HG03103 (cell line): ENCODE measurements around the gene MDP1.
"Not testable (repeated sequence)": the region's sequence is repeated elsewhere in the genome, so short reads cannot be mapped to it uniquely, and the experiment has no call there.

Experiments used
- ATAC-seq: cut with Tn5 transposase; IDR thresholded peaks from one replicate; pipeline ENCODE4 v1.9.1; 2021; ENCODE audit warnings: low read depth; ENCODE audit not compliant: unreplicated experiment

Gene MDP1

DNA sequence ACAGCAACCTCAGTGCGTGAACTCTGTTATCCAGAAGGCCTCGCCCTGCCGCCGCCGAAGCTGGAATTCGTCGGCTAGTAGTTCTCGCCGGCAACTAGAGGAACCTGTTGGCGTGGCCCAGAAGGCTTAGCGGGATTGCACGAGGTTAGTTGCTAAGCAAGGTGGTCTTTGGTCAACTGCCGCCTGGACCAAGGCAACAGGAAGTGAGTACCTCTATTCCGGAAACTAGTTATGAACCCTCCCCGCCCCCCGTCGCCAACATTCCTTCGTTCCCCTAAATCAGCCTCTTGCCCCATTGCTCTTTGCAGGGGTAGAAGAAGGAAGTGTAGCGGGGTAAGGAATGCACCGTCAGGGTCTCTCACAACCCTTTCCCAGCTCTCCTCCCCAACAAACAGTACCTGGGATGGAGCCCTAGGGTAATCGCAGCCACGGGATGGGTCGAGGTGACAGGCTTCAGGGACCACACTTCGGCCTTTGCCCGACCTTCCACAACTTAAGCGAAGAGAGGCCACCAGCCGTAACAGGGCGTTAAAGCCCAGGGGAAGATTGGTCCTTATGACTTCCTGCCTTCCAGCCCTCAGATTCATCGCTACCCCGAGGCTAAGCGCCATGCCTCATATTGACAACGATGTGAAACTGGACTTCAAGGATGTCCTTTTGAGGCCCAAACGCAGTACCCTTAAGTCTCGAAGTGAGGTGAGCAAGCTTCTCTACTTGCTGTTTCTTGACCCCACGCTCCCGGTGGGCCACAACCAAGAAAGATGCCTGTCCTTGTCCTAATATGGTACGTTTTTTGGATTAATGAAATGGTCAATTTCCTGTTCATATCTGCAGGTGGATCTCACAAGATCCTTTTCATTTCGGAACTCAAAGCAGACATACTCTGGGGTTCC lies 17.0 kb upstream of the MDP1 start, which contains the start of gene GMPR2:
Gene GMPR2 (plus strand): TSS at position 285 of the 893 bp plus-strand sequence. CDS start 325 bp downstream, at position 610.
- peak; percentile 37 for ATAC-seq

DNA sequence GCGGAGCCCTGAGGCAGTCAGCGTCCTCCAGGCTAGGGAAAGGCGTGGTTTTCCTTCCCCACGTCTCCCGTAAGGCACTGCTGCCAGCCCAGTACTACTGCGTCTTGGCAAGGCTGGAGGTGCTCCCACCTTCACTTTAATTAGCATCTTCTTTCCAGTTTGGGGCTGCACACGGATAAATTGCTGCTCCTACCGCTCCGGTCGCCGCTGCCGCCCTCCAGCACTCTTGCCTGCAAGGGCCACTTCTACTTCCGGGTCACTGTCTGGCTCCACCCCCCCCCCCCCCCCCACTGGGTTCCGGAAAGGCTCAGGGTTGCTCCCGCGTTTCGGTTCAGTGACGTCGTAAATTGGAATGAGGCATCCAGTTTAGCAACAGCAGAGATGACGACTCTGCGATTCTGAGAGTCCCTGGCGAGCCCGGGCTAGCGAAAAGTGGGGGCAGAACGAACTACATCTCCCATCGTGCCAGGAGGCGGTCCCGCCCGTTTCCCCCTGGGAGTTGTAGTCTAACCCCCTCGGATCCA lies 16.3 kb upstream of the MDP1 start, which contains the start of gene NEDD8:
Gene NEDD8 (minus strand): TSS at position 247 of the 524 bp plus-strand sequence. CDS start 100 bp downstream, at position 147.
- peak; percentile 63 for ATAC-seq

DNA sequence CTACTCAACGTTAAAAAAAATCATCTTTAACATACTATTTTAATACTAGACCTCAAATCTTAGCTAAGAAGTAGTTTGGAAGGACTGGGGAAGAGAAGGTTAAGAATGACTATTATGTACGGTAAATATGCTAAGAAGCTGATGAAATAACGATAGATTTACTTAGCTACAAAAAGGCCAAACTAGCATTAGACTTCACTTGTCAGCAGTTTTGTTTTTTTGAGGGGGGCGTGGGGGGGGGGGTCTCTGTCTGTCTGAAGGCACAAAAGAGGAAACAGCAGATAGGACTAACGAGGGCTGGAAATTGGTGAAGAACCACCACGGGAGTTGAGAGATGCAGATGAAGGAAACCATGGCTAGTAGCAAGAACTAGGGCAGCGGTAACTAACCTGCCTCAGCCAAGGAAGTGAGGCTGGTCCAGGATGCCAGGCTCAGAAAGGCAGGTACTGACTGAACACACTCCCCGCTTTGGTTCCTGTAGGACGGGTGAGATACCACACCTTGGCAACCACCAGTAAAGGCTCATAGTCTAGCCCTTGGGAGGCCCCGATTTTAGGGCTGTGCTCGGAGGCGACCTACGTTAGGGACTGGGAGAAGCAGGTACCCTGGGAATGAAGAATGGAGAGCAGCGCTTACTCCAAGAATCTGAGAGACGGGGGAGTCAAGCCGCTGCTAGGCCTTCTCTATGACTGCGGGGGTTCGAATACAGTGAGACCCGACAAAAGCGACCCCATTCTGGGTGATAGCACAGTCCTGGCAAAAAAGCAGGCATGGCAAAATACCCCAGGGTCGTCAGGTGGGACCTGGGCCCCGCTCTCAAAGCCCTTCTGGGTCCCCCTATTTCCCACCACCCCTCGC lies 15.6 kb upstream of the MDP1 start:
- peak; percentile 4 for ATAC-seq

DNA sequence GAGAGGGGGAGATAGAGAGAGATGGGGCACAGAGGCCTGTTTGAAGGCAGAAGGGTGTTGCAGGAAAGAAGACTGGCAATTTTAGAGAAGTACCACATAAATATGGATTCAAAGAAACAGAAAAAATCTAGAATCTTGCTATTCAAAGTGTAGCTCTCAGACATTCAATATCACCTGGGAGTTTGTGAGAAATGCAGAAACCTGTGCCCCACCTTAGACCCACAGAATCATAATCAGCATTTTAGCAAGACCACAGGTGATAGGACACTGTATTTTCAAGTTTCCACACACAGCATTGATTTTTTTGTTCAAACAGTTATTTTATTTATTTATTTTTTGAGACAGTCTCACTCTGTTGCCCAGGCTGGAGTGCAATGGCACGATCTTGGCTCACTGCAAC lies 13.0 kb upstream of the MDP1 start:
- ATAC-seq, result no peak

DNA sequence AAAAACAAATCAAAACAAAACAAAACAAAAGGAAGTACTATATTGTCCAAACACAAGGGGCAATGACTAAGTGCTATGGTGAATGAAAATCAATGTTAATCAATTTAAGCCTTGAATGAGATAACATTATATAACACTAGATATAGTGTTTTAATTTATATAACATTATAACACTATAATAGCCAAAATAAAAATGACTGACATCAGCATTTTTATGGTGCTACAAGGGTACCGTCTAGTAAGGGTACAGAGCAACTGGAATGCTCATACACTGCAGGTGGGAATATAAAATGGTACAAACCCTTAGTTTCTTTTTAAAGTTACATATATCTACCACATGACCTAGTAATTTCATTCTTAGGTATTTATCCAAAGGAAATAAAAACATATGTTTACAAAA lies 10.6 kb upstream of the MDP1 start:
- ATAC-seq, result no peak

DNA sequence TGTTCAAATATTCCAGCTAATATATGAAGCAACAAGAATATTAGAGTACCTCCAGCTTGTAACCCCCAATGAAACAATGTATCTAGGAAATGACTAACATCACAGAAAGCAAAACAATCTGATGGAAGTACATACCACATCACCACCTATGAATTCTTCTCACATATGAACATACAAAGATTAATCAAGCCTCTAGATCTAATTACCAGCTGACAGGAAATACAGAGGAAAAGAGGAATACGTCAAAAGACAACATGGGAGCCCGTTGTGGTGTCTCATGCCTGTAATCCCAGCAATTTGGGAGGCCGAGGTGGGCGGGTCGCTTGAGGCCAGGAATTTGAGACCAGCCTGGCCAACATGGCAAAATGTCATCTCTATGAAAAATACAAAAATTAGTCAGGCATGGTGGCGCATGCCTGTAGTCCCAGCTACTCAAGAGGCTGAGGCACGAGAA lies 8.8 kb upstream of the MDP1 start:
- no peak for ATAC-seq

DNA sequence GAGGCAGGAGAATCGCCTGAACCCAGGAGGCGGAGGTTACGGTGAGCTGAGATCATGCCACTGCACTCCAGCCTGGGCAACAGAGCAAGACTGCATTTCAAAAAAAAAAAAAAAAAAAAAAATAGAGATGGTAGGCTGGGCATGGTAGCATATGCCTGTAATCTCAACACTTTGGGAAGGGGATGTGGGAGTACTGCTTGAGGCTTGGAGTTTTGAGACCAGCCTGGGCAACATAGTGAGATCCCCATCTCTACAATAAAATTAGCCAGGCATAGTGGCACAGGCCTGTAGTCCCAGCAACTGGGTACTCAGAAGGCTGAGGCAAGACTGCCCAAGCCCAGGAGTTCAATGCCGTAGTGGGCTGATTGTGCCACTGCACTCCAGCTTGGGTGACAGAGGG lies 7.1 kb upstream of the MDP1 start:
- ATAC-seq, result not testable (repeated sequence)

DNA sequence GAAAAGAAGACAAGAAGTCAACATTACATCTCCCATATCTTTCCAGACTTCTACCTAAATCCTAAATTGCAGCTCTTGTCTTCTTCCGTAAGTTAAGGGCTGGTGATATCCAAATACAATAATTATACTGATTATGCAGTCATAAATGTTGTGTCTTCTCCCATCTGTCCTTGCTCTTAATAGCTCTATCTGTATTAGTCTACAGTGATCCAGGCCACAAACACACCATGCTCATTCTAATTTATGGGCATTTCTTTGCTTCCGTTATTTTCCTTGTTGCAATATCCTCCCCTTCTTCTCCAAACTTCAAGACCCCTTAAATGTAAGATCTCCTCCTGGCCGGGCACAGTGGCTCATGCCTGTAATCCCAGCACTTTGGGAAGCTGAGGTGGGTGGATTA lies 3.7 kb upstream of the MDP1 start:
- ATAC-seq, result no peak

DNA sequence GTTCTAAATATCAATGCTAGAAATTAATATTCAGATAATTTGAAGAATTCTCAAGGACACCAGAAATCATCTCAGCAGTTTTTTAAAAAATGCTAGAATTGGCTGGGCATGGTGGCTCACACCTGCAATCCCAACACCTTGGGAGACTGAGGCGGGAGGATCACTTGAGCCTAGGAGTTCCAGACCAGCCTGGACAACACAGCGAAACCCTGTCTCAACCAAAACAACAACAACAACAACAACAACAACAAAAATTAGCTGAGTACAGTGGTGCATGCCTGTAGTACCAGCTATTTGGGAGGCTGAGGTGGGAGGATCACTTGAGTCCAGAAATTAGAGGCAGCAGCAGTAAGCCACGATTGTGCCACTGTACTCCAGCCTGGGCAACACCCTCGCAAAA lies 3.2 kb upstream of the MDP1 start:
- ATAC-seq, result no peak

DNA sequence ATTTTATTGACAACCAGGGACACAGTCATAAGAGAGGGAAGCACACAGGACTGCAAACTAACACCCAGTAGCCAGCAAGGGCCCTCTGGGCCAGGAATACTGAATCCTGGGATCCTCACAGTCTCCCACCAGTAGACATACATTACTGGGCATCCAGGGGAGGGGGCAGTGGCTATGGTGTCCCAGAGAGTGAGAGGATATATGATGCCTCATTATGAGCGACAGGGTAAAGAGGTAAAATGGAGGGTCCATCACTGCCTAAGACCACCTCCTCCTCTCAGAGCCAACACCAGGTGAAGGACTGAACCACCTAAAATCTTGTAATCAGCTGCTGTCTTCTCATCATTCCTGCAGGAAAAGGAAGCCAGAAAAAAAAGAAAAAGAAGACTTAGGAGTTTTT lies 1.0 kb upstream of the MDP1 start:
- not testable (repeated sequence) for ATAC-seq

DNA sequence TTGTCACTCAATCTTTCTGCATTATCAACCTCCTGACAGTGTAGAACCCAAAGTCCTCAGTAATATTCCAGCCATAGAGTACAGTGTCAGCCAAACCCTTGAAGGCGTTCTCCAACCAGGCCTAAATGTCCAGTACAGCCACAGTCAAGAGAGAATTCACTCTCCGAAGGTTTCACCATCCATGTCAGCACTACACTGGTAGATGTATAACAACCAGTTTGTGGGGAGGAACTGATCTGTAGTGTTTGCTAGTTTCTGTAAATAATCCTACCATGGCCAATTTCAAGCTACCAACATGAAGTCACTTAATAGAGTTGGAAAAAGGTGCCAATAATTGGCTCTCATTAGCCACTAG lies 456 bp upstream of the MDP1 start:
- no peak for ATAC-seq

DNA sequence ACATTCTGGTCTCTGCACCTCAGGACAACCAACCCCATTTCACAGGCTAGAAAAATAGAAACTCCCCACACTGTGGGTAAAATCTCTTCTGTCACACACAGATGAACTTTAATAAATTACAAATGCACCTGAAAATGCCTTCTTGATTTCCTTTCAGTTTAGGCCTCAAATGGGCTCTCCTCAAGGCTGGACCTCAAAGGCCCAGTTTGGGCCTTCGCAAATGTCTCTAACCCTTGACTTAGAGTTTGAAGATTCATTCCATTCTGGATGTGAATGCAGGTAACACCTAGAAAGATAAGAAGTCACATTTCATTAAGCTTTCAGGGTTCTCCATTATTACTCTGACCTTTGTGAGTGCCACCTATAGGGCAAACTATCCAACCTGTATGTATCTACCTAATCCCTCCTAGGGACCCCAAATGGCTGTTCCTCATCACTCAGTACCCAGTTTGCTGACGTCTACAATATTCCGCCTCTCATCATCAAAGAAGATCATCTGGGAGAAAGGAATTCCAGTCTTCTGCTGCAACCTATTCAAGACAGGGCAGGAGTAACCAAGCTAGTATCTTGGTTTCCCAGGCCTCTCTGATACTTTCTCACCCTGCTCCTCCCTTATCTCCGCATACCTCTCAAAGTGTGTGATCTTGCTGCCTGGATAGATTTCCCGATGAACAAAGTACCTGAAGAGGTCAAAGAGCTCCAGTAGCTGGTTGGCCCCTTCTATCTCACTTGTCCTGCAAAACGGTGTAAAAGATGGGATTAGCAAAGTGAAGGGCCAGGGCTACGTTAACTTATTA lies 1.8 kb downstream of the MDP1 start:
- ATAC-seq, result no peak

DNA sequence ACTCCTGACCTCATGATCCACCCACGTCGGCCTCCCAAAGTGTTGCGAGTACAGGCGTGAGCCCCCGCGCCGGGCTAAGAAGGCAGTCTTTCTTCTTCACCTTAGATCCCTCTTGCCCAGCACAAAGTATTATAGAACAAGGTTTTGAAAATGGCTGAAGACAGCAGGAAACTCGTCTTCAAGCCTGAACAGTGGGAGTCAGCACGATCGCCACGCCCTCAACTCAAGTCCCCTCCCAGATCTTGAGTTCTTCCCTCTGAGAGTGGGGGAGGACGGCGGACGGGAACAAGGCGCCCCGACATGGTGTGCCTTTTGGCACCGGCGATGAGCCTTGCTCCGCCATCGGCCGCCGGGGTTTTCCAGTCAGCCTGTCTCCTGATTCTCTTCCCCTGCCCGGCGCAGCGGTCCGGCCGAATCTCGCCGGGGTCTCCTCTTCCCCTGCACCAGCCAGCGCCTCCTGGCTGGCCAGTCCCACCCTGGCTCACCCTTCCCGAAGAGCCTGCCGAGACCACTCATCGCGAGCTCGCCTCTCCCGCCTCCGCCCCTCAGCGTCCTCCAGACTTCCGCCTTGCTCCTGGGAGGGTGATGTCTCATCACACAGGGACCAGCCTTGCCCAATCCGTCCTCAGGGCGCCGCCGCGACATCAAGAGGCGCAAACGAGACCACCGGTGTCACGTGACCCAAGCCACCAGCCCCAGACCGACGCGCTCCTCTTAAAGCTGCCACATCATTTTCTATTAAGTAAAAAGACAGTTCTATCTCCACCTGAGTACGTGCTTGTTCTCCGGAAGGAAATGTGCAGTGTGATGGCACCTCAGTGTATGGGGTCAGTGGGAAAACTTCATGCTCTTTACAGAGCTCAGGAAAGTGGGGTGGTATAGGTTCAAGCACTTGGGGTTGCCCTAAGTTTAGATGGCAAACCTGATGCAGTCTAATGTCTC lies 2.7 kb downstream of the MDP1 start, which contains the start of gene CHMP4A:
Gene CHMP4A (minus strand): TSS at position 565 of the 942 bp plus-strand sequence. CDS start 49 bp downstream, at position 516.
- ATAC-seq, result peak; percentile 74

DNA sequence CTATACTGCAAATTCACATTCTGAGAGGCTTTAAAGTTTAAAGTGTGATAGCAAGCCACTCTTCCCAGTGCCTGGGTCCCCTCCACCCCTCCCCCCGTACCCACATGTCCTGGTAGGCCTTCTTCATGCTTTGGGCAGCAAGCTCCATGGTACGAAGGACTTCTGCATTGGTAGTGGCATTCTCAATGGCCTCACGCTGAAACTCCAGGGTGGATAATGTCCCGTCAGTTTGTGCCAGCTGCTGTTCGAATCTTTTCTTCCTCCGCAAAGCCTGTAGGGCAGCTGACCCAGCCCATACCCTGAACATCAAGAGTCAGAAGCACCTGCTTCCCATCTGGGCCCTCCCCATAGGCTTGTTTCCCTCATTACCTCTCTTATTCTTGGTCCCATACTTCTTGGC lies 4.6 kb downstream of the MDP1 start:
- ATAC-seq, result no peak

DNA sequence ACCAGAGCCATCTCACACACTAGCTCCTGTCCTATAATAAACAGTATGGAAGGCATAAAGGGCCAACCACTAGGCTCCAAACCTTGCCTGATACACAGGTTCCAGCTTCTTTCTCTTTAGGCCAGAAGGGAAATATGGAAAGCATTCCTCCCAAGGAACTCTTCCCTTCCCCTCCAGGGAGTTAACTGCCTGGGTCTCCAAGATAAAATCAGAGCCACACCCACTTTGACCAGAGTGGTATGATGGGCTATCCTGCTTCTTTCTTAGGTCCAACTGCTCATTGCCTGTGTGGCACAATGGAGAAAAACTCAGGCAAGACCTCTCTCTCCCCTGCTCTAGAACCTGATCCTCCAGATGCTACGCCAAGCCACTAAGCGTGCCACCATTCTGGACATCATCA lies 8.2 kb downstream of the MDP1 start:
- ATAC-seq, result no peak

DNA sequence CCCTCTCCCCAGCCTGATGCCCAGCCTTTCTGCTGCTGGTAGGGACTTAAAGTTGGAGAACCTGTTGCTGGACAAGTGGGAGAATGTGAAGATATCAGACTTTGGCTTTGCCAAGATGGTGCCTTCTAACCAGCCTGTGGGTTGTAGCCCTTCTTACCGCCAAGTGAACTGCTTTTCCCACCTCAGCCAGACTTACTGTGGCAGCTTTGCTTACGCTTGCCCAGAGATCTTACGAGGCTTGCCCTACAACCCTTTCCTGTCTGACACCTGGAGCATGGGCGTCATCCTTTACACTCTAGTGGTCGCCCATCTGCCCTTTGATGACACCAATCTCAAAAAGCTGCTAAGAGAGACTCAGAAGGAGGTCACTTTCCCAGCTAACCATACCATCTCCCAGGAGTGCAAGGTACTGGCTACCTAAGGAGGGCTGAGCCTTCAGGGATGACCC lies 8.7 kb downstream of the MDP1 start:
- ATAC-seq, result no peak

DNA sequence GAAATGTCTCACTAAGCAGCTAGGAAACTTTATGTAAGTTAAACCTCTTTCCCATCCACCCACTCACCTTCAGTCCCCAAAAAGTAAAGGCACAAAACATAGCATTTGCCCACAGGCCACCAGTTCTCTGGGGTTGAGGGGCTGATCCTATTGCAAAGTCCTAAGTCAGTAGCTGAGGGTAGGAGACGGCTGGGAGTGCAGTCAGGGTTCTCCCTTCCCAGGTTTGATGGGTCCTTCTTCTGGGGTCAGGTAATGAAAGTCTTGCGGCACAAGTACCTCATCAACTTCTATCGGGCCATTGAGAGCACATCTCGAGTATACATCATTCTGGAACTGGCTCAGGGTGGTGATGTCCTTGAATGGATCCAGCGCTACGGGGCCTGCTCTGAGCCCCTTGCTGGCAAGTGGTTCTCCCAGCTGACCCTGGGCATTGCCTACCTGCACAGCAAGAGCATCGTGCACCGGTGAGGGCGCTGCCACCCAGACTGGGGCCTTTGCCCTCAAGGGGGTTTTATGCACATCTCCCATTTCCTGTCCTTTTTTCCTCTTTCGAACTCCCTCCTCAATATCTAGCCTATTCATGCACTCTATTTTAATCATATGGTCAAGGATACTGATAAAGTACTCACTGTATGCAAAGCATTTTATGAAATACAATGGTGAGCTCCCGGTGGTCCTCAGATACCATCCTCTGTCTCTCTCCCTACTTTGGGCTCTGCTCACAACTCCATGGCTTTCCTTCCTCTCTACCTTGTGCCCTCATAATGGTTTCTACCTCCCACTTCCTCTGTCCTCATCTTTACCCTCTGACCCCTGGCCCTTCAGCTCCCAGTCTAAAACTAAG lies 9.4 kb downstream of the MDP1 start:
- ATAC-seq, result no peak
